Measurements from ENCODE around the gene NCOA3. TPM values are rescaled to one million over a fixed set of nuclear protein-coding genes. Genes with fewer than 3 reads are reported as not detected.

The NCOA3 gene
- total and polyA plus RNA-seq, 2 of the 8 experiments (the other 6 are each of a cell fraction or from before 2014, with no cell fraction given) = 7.9 to 24.7 TPM

DNA sequence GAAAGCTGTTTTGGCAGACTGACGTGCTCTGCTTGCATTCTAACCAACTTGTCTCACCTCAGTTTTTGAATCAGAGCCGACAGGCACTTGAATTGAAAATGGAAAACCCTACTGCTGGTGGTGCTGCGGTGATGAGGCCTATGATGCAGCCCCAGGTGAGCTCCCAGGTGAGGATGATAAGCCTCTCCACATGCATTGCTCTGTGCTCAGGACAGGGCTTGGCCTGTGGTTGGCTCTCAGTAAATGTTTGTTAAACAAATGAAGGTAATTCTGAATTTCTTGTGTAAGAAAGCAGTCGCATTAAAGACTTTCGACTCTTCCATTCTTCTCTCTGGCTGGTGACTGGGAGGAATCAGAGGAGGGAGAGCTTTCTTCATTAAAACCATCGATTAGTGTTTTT is 147.3 kb downstream of the NCOA3 start:
- Histone ChIP-seq H2BK20ac (ENCODE audit: low read length) (peak overlapping the region; percentile 83), H3K79me1 (ENCODE audit: low read depth, low read length) (no peaks in the 10 kb centered on the region), H3K56ac (replicated peaks; ENCODE audit: insufficient read length, low read depth, low read length) (no peak overlapping the region), H3K23ac (ENCODE audit: insufficient read length) (no peak overlapping the region), H2BK5ac (ENCODE audit: low read depth, low read length) (peak overlapping the region; percentile 41; the same call in 1 of the 2 replicates), H3K23me2 (ENCODE audit: low read depth, low read length) (no peaks in the 10 kb centered on the region), H2BK15ac (ENCODE audit: low read length) (peak overlapping the region; percentile 48; the same call in 1 of the 2 replicates), H3K27me3 (replicated peaks in 1 of 4; ENCODE audit: control insufficient read depth in 3 of 4, extremely low read depth in 1 of 4, insufficient read depth in 3 of 4, low read length in 3 of 4) (no peaks in the 10 kb centered on the region), H3K79me2 (ENCODE audit: control insufficient read depth in 1 of 2, insufficient read depth in 2 of 2, low read length in 2 of 2) (no peaks in the 10 kb centered on the region), H3K4me1 (replicated peaks in 1 of 4; ENCODE audit: control insufficient read depth in 3 of 4, insufficient read depth in 4 of 4, low read length in 3 of 4) (peaks cover 0 to 18% (median 9%) of the 10 kb centered on the region in 4 experiments; a peak in 5 of 7 replicates), H4K8ac (ENCODE audit: extremely low read depth, insufficient read depth, low read length) (no peak overlapping the region), H2BK12ac (ENCODE audit: low read depth, low read length) (peak overlapping the region; percentile 10; the same call in 1 of the 2 replicates), H4K20me1 (replicated peaks in 1 of 2; ENCODE audit: control insufficient read depth in 1 of 2, insufficient read depth in 2 of 2, low read length in 2 of 2) (no peaks in the 10 kb centered on the region), H4K5ac (ENCODE audit: insufficient read length, low read depth, low read length) (peak overlapping the region; percentile 60), H2AFZ (ENCODE audit: low read length) (no peak overlapping the region), H3K9me3 (ENCODE audit: insufficient read depth in 2 of 2, low read depth in 1 of 2, low read length in 1 of 2) (no peaks in the 10 kb centered on the region), H4K91ac (replicated peaks; ENCODE audit: insufficient read length, low read length) (no peak overlapping the region), H2AK5ac (ENCODE audit: low read depth, low read length) (no peak overlapping the region), H3K9ac (replicated peaks in 1 of 4; ENCODE audit: extremely low read depth in 1 of 4, low read depth in 3 of 4, low read length in 3 of 4) (no peak overlapping the region), H3K4me2 (ENCODE audit: insufficient read depth in 1 of 2, low read depth in 2 of 2, low read length in 2 of 2) (peak overlapping the region; percentile 15 to 35; a peak in 2 of 4 replicates), H3K27ac (ENCODE audit: low read depth, low read length) (peak overlapping the region; percentile 60; the same call in 1 of the 2 replicates), H3K36me3 (ENCODE audit: control insufficient read depth in 2 of 4, insufficient read depth in 4 of 4, low read length in 3 of 4) (peaks cover 0 to 43% (median 17%) of the 10 kb centered on the region in 4 experiments; a peak in 6 of 8 replicates), H3K4ac (replicated peaks; ENCODE audit: insufficient read length, low read depth, low read length) (no peak overlapping the region), H3K4me3 (ENCODE audit: extremely low read depth in 1 of 4, insufficient read depth in 2 of 4, low read depth in 3 of 4, low read length in 4 of 4) (peak overlapping the region in 1 of 4 experiments; percentile 1; a peak in 1 of 8 replicates), H2BK120ac (replicated peaks; ENCODE audit: low read depth, low read length) (peak overlapping the region; percentile 1), H3K14ac (ENCODE audit: insufficient read length) (no peak overlapping the region), H3K18ac (ENCODE audit: extremely low read depth, low read length) (peak overlapping the region; percentile 68)
- FAIRE-seq = peak; percentile 85
- ChIA-PET CTCF (ENCODE audit: partially characterized antibody) (interaction anchor here (1.2 to 1.5 kb wide), 3 partner anchors 28 to 972 kb away, joined by 3 to 4 read pairs (median 3); no protein-coding TSS in a partner anchor), POLR2A (ENCODE audit: partially characterized antibody) (interaction anchor here (0.7 to 1.3 kb wide), 6 partner anchors 18 to 454 kb away, joined by 3 read pairs; no protein-coding TSS in a partner anchor)
- peak; percentile 50 to 54 for DNase-seq (ENCODE audit: low read depth in 1 of 2, low spot score in 2 of 2)
- WGBS, 2 experiments (ENCODE audit: extremely low coverage in 1 of 2, insufficient coverage in 1 of 2, insufficient read length in 1 of 2, insufficient replicate concordance in 2 of 2, low coverage in 1 of 2, low lambda C conversion rate in 2 of 2, missing lambda C conversion rate in 1 of 2) = 14% methylated on average over 6 of the region's 6 CpGs; no CpG with 5 or more reads in 1 of the 2 experiments
- no peak for TF ChIP-seq SP1 (IDR thresholded peaks at IDR 0.05; ENCODE audit: low read depth, low read length)
- no peak for TF ChIP-seq TEAD4 (IDR thresholded peaks at IDR 0.05; ENCODE audit: low read depth, low read length)
- TF ChIP-seq ASH2L (IDR thresholded peaks at IDR 0.05; ENCODE audit: low read length) = no peak
- TF ChIP-seq EP300 (IDR thresholded peaks at IDR 0.05; ENCODE audit: borderline replicate concordance in 1 of 2, low read depth in 2 of 2, low read length in 2 of 2) = peak in 1 of 2 experiments; percentile 53; a peak in 1 of 3 replicates
- no peak for TF ChIP-seq JUND (IDR thresholded peaks at IDR 0.05; ENCODE audit: low read length)
- no peak for TF ChIP-seq POU5F1 (IDR thresholded peaks at IDR 0.05; ENCODE audit: low read depth, low read length)
- no peak for TF ChIP-seq KDM5A (IDR thresholded peaks at IDR 0.05; ENCODE audit: low read length)
- TF ChIP-seq KDM1A (IDR thresholded peaks at IDR 0.05; ENCODE audit: borderline replicate concordance, low read length) = no peak
- TF ChIP-seq CTBP2 (IDR thresholded peaks at IDR 0.05; ENCODE audit: borderline replicate concordance, insufficient read depth, insufficient read length, low read length) = no peak
- no peak for TF ChIP-seq SP4 (IDR thresholded peaks at IDR 0.05; ENCODE audit: low read length)
- no peak for TF ChIP-seq TCF12 (IDR thresholded peaks at IDR 0.05; ENCODE audit: low read depth, low read length)
- TF ChIP-seq NANOG (IDR thresholded peaks at IDR 0.05; ENCODE audit: insufficient read depth, low read depth, low read length, poor library complexity, severe bottlenecking) = peak; percentile 76
- TF ChIP-seq RAD21 (IDR thresholded peaks at IDR 0.05 in 1 of 2, conservative IDR thresholded peaks at IDR 0.05 in 1 of 2; ENCODE audit: low read depth in 2 of 2, low read length in 2 of 2) = no peak
